GM12878 (cell line): ENCODE results near the gene FGF14. TPM values are rescaled to one million over a fixed set of nuclear protein-coding genes. Genes with fewer than 3 reads are reported as not detected.

Experiments used
- ATAC-seq: fragments of 200-7000 bp; cut with Tn5 transposase; 3 replicates; pipeline ENCODE4 v1.9.1; 2020; ENCODE audit warnings: mild to moderate bottlenecking, moderate library complexity
- BruUV-seq: library from RNA; stranded (reverse); fragments of 400-500 nt; replicated peaks from 2 replicates; lab custom pipeline; 2021; lab: Mats Ljungman, UMichigan
- CTCF ChIA-PET: fragments of 300-600 bp; sonication (Branson Sonifier 250); formaldehyde crosslinking; extraction: SDS; loops from one replicate; lab custom pipeline; 2021; ENCODE audit warnings: inconsistent platforms; lab: Yijun Ruan, JAX
- POLR2A ChIA-PET: fragments of 350-600 bp; formaldehyde crosslinking; extraction: SDS; loops from one replicate; lab custom pipeline; 2021; ENCODE audit warnings: inconsistent platforms; lab: Charles Lee
- RAD21 ChIA-PET: fragments of 300-600 bp; sonication (Branson Sonifier 250); formaldehyde crosslinking; loops from one replicate; lab custom pipeline; 2023; ENCODE audit warnings: antibody characterized with exemption; ENCODE audit not compliant: unreplicated experiment; lab: Charles Lee
- SMC1A ChIA-PET: fragments of 300-600 bp; sonication (Branson Sonifier 250); formaldehyde crosslinking; loops from one replicate; lab custom pipeline; 2023; ENCODE audit not compliant: unreplicated experiment, uncharacterized antibody; lab: Charles Lee
- DNase-seq: peaks from one replicate; pipeline ENCODE4 v3.0.0-alpha.2; 2011; ENCODE audit warnings: low read depth, low spot score
- FAIRE-seq: peaks from 3 replicates; lab custom pipeline; 2011; peaks lifted over from hg19 to GRCh38; lab: Jason Lieb, UNC
- H2AFZ ChIP-seq: 2 replicates; pipeline ENCODE4 v1.6.0; 2011; ENCODE audit warnings: low read depth, low read length, control low read depth; ENCODE audit not compliant: control insufficient read depth
- H3K27ac ChIP-seq: 2 replicates; pipeline ENCODE4 v1.5.1; 2011; ENCODE audit warnings: control low read depth; ENCODE audit not compliant: control insufficient read depth, insufficient read depth
- H3K27me3 ChIP-seq, 2 experiments: replicated peaks in 1 of 2; 2 replicates each; pipeline versions ENCODE4 v1.6.0 to v1.6.1; 2011; ENCODE audit warnings: low read length in 1 of 2; ENCODE audit not compliant: control insufficient read depth in 2 of 2, insufficient read depth in 2 of 2
- H3K36me3 ChIP-seq, 2 experiments: 2 replicates each; pipeline ENCODE4 v1.5.1; 2011; ENCODE audit warnings: low read length in 1 of 2; ENCODE audit not compliant: control insufficient read depth in 2 of 2, insufficient read depth in 2 of 2
- H3K4me1 ChIP-seq: 2 replicates; pipeline ENCODE4 v1.6.1; 2011; ENCODE audit warnings: mild to moderate bottlenecking, low read length, moderate library complexity, mixed read lengths; ENCODE audit not compliant: control insufficient read depth, insufficient read depth
- H3K4me2 ChIP-seq: 2 replicates; pipeline ENCODE4 v1.6.0; 2011; ENCODE audit warnings: control low read depth; ENCODE audit not compliant: control insufficient read depth, insufficient read depth
- H3K4me3 ChIP-seq: fragments of 200-600 bp; sonication (generic); 2 replicates; pipeline ENCODE4 v1.5.1; 2016
- H3K79me2 ChIP-seq: 2 replicates; pipeline ENCODE4 v1.6.0; 2011; ENCODE audit warnings: low read length; ENCODE audit not compliant: control insufficient read depth, insufficient read depth
- H3K9ac ChIP-seq: 2 replicates; pipeline ENCODE4 v1.8.0; 2011; ENCODE audit warnings: low read length, control low read depth, mixed read lengths; ENCODE audit not compliant: control insufficient read depth, insufficient read depth
- H3K9me3 ChIP-seq: replicated peaks from 3 replicates; pipeline ENCODE4 v1.5.1; 2011; ENCODE audit warnings: mild to moderate bottlenecking, low read length; ENCODE audit not compliant: control insufficient read depth, insufficient read depth
- H4K20me1 ChIP-seq: 2 replicates; pipeline ENCODE4 v1.6.0; 2011; ENCODE audit not compliant: control insufficient read depth, insufficient read depth
- CBFB ChIP-seq: IDR thresholded peaks from 2 replicates; pipeline ENCODE4 v1.6.1; 2016; ENCODE audit warnings: antibody characterized with exemption, low read depth
- CREM ChIP-seq: IDR thresholded peaks from 2 replicates; pipeline ENCODE4 v1.6.1; 2014; ENCODE audit warnings: antibody characterized with exemption, low read depth
- DPF2 ChIP-seq: fragments of 450-650 bp; IDR thresholded peaks from 2 replicates; pipeline ENCODE4 v1.6.1; 2017; ENCODE audit warnings: mild to moderate bottlenecking
- EGR1 ChIP-seq, 2 experiments: IDR thresholded peaks; 1 replicate in 1 of 2; 2 replicates in 1 of 2; pipeline ENCODE4 v1.6.1; 2011 to 2012; ENCODE audit warnings: low read depth in 2 of 2, low read length in 2 of 2, borderline replicate concordance in 1 of 2, mild to moderate bottlenecking in 1 of 2, moderate library complexity in 1 of 2
- IKZF2 ChIP-seq, 2 experiments: fragments of 450-650 bp; IDR thresholded peaks; 2 replicates each; pipeline ENCODE4 v1.6.1; 2017; ENCODE audit warnings: mild to moderate bottlenecking in 2 of 2, moderate library complexity in 2 of 2
- LARP7 ChIP-seq: fragments of 450-650 bp; IDR thresholded peaks from 2 replicates; pipeline ENCODE4 v1.6.1; 2017; ENCODE audit warnings: mild to moderate bottlenecking
- POU2F2 ChIP-seq: IDR thresholded peaks from 3 replicates; pipeline ENCODE4 v1.6.1; 2011; ENCODE audit warnings: low read depth, mild to moderate bottlenecking, low read length, borderline replicate concordance
- SREBF2 ChIP-seq: IDR thresholded peaks from 2 replicates; pipeline ENCODE4 v1.6.1; 2012; ENCODE audit warnings: mild to moderate bottlenecking, low read length
- TCF7 ChIP-seq: IDR thresholded peaks from 2 replicates; pipeline ENCODE4 v1.6.1; 2014; ENCODE audit warnings: antibody characterized with exemption, borderline replicate concordance
- ZNF622 ChIP-seq: fragments of 450-650 bp; IDR thresholded peaks from 2 replicates; pipeline ENCODE4 v1.6.1; 2017; ENCODE audit warnings: mild to moderate bottlenecking, inconsistent platforms
- WGBS: methylation state at CpG from one replicate; pipeline ENCODE4 v1.1.6; 2016; ENCODE audit warnings: low lambda C conversion rate; ENCODE audit not compliant: insufficient replicate concordance, insufficient coverage; ENCODE audit errors: missing lambda C conversion rate; 5-methylcytosine and 5-hydroxymethylcytosine counted together
- in situ Hi-C: fragments of 300-500 bp; cut with MboI; formaldehyde crosslinking; loops from 9 replicates; pipeline ENCODE4 v1.14.3; 2018; ENCODE audit warnings: mixed read lengths
- intact Hi-C: fragments of 100-400 bp; cut with micrococcal nuclease; formaldehyde crosslinking; loops from one replicate; pipeline ENCODE4 v1.14.2; 2022; ENCODE audit not compliant: unreplicated experiment
- polyA plus RNA-seq, 11 experiments: library from polyadenylated mRNA; depleted of rRNA in 4 of 11; unstranded in 6 of 11; stranded (reverse) in 5 of 11; fragments of >200 nt; fragmentation: Nextera tagmentation in 4 of 11; fragmentation: Illumina TruSeq in 1 of 11; extraction: Ambion mirVana in 4 of 11; extraction: Trizol in 1 of 11; gene quantifications; 1 replicate in 1 of 11; 2 replicates in 10 of 11; pipeline versions ENCODE4 v1.2.1 to v1.2.3, GENCODE V29; 2011 to 2016; ENCODE audit warnings: inconsistent platforms in 2 of 11, missing spikeins in 2 of 11, low read depth in 1 of 11
- total RNA-seq, 4 experiments: library from RNA; depleted of rRNA in 3 of 4; stranded (reverse); fragments of >200 nt in 3 of 4; fragmentation: Illumina TruSeq in 1 of 4; extraction: Trizol in 1 of 4; gene quantifications; 2 replicates each; pipeline versions ENCODE4 v1.2.1 to v1.2.3, GENCODE V29; 2013 to 2021
- TF ChIP-seq, protein P1 (sequence below): fragments of 450-650 bp; IDR thresholded peaks from 2 replicates; pipeline ENCODE4 v1.6.1; 2017; ENCODE audit warnings: mild to moderate bottlenecking, moderate library complexity
- TF ChIP-seq, protein P2 (sequence below): IDR thresholded peaks from 2 replicates; pipeline ENCODE4 v1.6.1; 2012; ENCODE audit warnings: low read depth, low read length, improper control_type of control experiment
- TF ChIP-seq, protein P3 (sequence below): fragments of 150-350 bp; IDR thresholded peaks from 2 replicates; pipeline ENCODE4 v1.6.1; 2014; ENCODE audit warnings: mild to moderate bottlenecking, low read depth, low read length
- TF ChIP-seq, protein P4 (sequence below): IDR thresholded peaks from 2 replicates; pipeline ENCODE4 v1.6.1; 2011; ENCODE audit warnings: low read depth, mild to moderate bottlenecking, low read length, moderate library complexity, borderline replicate concordance; ENCODE audit errors: extremely low read depth
- TF ChIP-seq, protein P5 (sequence below): fragments of 450-650 bp; IDR thresholded peaks from 2 replicates; pipeline ENCODE4 v1.6.1; 2014; ENCODE audit warnings: mild to moderate bottlenecking

FGF14 gene
- total and polyA plus RNA-seq, 10 of the 15 experiments (the other 5 are each of a cell fraction or from before 2014, with no cell fraction given): under 0.01 to 0.44 (median 0.04) TPM

DNA sequence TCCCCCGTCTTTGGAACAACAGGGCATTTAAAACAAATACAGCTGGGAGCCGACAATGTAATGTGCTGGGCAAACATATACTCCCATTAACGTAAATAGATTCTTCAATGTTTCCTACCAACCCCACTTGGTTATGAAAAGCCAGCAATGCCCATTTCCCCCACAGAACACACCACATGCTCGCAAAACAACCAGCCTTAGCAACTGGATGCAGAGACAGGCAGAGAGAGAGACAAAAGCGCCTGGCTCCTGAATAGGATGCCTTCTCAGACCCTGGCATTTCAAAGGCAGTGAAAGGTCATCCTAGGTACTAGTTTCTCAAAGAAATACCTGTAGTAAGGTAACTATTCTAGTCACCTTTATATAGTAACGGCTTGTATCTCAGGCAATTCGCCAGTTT, 486.5 kb downstream of the FGF14 start:
- intact Hi-C loops: no loop called here
- no peak overlapping the region for H3K4me2 ChIP-seq
- WGBS: 21% methylated on average over 7 of the region's 7 CpGs
- ChIA-PET SMC1A (no interaction called here), POLR2A (no interaction called here), CTCF (no interaction called here), RAD21 (no interaction called here)
- H2AFZ ChIP-seq: no peak overlapping the region
- H3K4me1 ChIP-seq: no peaks in the 10 kb centered on the region
- H3K27ac ChIP-seq: no peak overlapping the region
- BruUV-seq: no TSS peak
- DNase-seq: no peak
- ATAC-seq: no peak
- H3K4me3 ChIP-seq: no peak overlapping the region
- no peaks in the 10 kb centered on the region for H3K9me3 ChIP-seq
- no peak overlapping the region for H3K9ac ChIP-seq
- no peak for FAIRE-seq
- no peaks in the 10 kb centered on the region for H3K36me3 ChIP-seq
- in situ Hi-C loops: no loop called here
- H4K20me1 ChIP-seq: no peaks in the 10 kb centered on the region
- H3K79me2 ChIP-seq: no peaks in the 10 kb centered on the region
- H3K27me3 ChIP-seq: peaks cover 4 to 11% of the 10 kb centered on the region in 2 experiments
- TF ChIP-seq CBFB (no peak), SREBF2 (no peak), LARP7 (no peak), ZNF622 (no peak), EGR1 (IDR thresholded peaks at IDR 0.05; ENCODE audit: borderline replicate concordance in 1 of 2, low read depth in 2 of 2, low read length in 2 of 2) (no peak), DPF2 (no peak), TCF7 (no peak), POU2F2 (no peak), IKZF2 (IDR thresholded peaks at IDR 0.05) (no peak), CREM (no peak)
- TF ChIP-seq, protein P1, sequence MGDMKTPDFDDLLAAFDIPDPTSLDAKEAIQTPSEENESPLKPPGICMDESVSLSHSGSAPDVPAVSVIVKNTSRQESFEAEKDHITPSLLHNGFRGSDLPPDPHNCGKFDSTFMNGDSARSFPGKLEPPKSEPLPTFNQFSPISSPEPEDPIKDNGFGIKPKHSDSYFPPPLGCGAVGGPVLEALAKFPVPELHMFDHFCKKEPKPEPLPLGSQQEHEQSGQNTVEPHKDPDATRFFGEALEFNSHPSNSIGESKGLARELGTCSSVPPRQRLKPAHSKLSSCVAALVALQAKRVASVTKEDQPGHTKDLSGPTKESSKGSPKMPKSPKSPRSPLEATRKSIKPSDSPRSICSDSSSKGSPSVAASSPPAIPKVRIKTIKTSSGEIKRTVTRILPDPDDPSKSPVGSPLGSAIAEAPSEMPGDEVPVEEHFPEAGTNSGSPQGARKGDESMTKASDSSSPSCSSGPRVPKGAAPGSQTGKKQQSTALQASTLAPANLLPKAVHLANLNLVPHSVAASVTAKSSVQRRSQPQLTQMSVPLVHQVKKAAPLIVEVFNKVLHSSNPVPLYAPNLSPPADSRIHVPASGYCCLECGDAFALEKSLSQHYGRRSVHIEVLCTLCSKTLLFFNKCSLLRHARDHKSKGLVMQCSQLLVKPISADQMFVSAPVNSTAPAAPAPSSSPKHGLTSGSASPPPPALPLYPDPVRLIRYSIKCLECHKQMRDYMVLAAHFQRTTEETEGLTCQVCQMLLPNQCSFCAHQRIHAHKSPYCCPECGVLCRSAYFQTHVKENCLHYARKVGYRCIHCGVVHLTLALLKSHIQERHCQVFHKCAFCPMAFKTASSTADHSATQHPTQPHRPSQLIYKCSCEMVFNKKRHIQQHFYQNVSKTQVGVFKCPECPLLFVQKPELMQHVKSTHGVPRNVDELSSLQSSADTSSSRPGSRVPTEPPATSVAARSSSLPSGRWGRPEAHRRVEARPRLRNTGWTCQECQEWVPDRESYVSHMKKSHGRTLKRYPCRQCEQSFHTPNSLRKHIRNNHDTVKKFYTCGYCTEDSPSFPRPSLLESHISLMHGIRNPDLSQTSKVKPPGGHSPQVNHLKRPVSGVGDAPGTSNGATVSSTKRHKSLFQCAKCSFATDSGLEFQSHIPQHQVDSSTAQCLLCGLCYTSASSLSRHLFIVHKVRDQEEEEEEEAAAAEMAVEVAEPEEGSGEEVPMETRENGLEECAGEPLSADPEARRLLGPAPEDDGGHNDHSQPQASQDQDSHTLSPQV: no peak
- TF ChIP-seq, protein P2, sequence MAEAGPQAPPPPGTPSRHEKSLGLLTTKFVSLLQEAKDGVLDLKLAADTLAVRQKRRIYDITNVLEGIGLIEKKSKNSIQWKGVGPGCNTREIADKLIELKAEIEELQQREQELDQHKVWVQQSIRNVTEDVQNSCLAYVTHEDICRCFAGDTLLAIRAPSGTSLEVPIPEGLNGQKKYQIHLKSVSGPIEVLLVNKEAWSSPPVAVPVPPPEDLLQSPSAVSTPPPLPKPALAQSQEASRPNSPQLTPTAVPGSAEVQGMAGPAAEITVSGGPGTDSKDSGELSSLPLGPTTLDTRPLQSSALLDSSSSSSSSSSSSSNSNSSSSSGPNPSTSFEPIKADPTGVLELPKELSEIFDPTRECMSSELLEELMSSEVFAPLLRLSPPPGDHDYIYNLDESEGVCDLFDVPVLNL: no peak
- TF ChIP-seq, protein P3, sequence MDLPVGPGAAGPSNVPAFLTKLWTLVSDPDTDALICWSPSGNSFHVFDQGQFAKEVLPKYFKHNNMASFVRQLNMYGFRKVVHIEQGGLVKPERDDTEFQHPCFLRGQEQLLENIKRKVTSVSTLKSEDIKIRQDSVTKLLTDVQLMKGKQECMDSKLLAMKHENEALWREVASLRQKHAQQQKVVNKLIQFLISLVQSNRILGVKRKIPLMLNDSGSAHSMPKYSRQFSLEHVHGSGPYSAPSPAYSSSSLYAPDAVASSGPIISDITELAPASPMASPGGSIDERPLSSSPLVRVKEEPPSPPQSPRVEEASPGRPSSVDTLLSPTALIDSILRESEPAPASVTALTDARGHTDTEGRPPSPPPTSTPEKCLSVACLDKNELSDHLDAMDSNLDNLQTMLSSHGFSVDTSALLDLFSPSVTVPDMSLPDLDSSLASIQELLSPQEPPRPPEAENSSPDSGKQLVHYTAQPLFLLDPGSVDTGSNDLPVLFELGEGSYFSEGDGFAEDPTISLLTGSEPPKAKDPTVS: no peak
- TF ChIP-seq, protein P4, sequence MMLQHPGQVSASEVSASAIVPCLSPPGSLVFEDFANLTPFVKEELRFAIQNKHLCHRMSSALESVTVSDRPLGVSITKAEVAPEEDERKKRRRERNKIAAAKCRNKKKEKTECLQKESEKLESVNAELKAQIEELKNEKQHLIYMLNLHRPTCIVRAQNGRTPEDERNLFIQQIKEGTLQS: no peak
- TF ChIP-seq, protein P5, sequence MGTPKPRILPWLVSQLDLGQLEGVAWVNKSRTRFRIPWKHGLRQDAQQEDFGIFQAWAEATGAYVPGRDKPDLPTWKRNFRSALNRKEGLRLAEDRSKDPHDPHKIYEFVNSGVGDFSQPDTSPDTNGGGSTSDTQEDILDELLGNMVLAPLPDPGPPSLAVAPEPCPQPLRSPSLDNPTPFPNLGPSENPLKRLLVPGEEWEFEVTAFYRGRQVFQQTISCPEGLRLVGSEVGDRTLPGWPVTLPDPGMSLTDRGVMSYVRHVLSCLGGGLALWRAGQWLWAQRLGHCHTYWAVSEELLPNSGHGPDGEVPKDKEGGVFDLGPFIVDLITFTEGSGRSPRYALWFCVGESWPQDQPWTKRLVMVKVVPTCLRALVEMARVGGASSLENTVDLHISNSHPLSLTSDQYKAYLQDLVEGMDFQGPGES: no peak
